ENCODE measurements around the gene GPR107. TPM values are rescaled to one million over a fixed set of nuclear protein-coding genes. Genes with fewer than 3 reads are reported as not detected.

GPR107 gene
- polyA plus RNA-seq, 3 donors from 2014 or later = 3.4 to 9.5 (median 5.9) TPM

- H3K4me1 Mint-ChIP-seq = peaks cover 30 to 33% of the 10 kb centered on the region in 2 donors
- peaks cover 4 to 22% (median 11%) of the 10 kb centered on the region in 3 donors for H3K27me3 Mint-ChIP-seq (ENCODE audit: low read depth in 3 of 3)
- no peaks in the 10 kb centered on the region for H3K9me3 Mint-ChIP-seq
- no peak overlapping the region for H3K4me3 Mint-ChIP-seq
- no peak overlapping the region for H3K27ac Mint-ChIP-seq
- no peak for DNase-seq
- H3K36me3 Mint-ChIP-seq = peaks cover 8 to 27% (median 19%) of the 10 kb centered on the region in 3 donors
Observed at GRCh38 chr9:130124085-130124860, 70.6 kb downstream of the GPR107 start.

- Mint-ChIP-seq H3K27me3 (ENCODE audit: low read depth in 3 of 3) (peaks cover 8 to 30% (median 22%) of the 10 kb centered on the region in 3 donors), H3K36me3 (peaks cover 0 to 15% (median 12%) of the 10 kb centered on the region in 3 donors), H3K4me3 (peak overlapping the region; percentile 70 to 95 (median 89)), H3K27ac (peak overlapping the region; percentile 99 to 100 (median 100)), H3K9me3 (no peaks in the 10 kb centered on the region), H3K4me1 (peaks cover 56 to 58% of the 10 kb centered on the region in 2 donors)
- peak; percentile 32 to 40 (median 35) for DNase-seq
Observed at GRCh38 chr9:130126721-130127433, 73.2 kb downstream of the GPR107 start.

- H3K27ac Mint-ChIP-seq = peak overlapping the region; percentile 99 to 100 (median 100)
- H3K9me3 Mint-ChIP-seq = no peaks in the 10 kb centered on the region
- peaks cover 69 to 71% of the 10 kb centered on the region in 2 donors for H3K4me1 Mint-ChIP-seq
- H3K27me3 Mint-ChIP-seq (ENCODE audit: low read depth in 3 of 3) = peaks cover 8 to 30% (median 27%) of the 10 kb centered on the region in 3 donors
- peaks cover 0 to 15% (median 5%) of the 10 kb centered on the region in 3 donors for H3K36me3 Mint-ChIP-seq
- H3K4me3 Mint-ChIP-seq = peak overlapping the region; percentile 83 to 95 (median 89)
- peak; percentile 87 to 89 (median 87) for DNase-seq
Observed at GRCh38 chr9:130128251-130128650, 74.5 kb downstream of the GPR107 start.

- H3K27ac Mint-ChIP-seq = peak overlapping the region; percentile 99 to 100 (median 100)
- peak overlapping the region; percentile 83 to 95 (median 89) for H3K4me3 Mint-ChIP-seq
- H3K36me3 Mint-ChIP-seq = peaks cover 0 to 15% (median 8%) of the 10 kb centered on the region in 3 donors
- peak; percentile 80 to 83 (median 80) for DNase-seq
- H3K4me1 Mint-ChIP-seq = peaks cover 69 to 75% of the 10 kb centered on the region in 2 donors
- H3K9me3 Mint-ChIP-seq = no peaks in the 10 kb centered on the region
- peaks cover 8 to 30% (median 27%) of the 10 kb centered on the region in 3 donors for H3K27me3 Mint-ChIP-seq (ENCODE audit: low read depth in 3 of 3)
Observed at GRCh38 chr9:130128733-130129431, 75.2 kb downstream of the GPR107 start.

- H3K27me3 Mint-ChIP-seq (ENCODE audit: low read depth in 3 of 3) = peaks cover 8 to 30% (median 27%) of the 10 kb centered on the region in 3 donors
- peaks cover 69 to 75% of the 10 kb centered on the region in 2 donors for H3K4me1 Mint-ChIP-seq
- peaks cover 0 to 16% (median 11%) of the 10 kb centered on the region in 3 donors for H3K36me3 Mint-ChIP-seq
- peak overlapping the region; percentile 99 to 100 (median 100) for H3K27ac Mint-ChIP-seq
- H3K9me3 Mint-ChIP-seq = no peaks in the 10 kb centered on the region
- DNase-seq = no peak
- H3K4me3 Mint-ChIP-seq = peak overlapping the region; percentile 83 to 95 (median 89)
Observed at GRCh38 chr9:130129432-130130061, 75.8 kb downstream of the GPR107 start.

GRCh38 chr9:130132746-130133145 lies 79.0 kb downstream of the GPR107 start:
- peaks cover 72 to 77% of the 10 kb centered on the region in 2 donors for H3K4me1 Mint-ChIP-seq
- no peaks in the 10 kb centered on the region for H3K9me3 Mint-ChIP-seq
- peak overlapping the region; percentile 73 to 100 (median 100) for H3K27ac Mint-ChIP-seq
- peaks cover 14 to 40% (median 26%) of the 10 kb centered on the region in 3 donors for H3K36me3 Mint-ChIP-seq
- peak overlapping the region in 1 of 5 donors; percentile 42 for H3K4me3 Mint-ChIP-seq
- peaks cover 10 to 27% (median 22%) of the 10 kb centered on the region in 3 donors for H3K27me3 Mint-ChIP-seq (ENCODE audit: low read depth in 3 of 3)
- no peak for DNase-seq

GRCh38 chr9:130137081-130137640 lies 83.5 kb downstream of the GPR107 start:
- peak overlapping the region in 3 of 6 donors; percentile 43 to 64 (median 51) for H3K27ac Mint-ChIP-seq
- no peaks in the 10 kb centered on the region for H3K9me3 Mint-ChIP-seq
- H3K4me3 Mint-ChIP-seq = no peak overlapping the region
- H3K4me1 Mint-ChIP-seq = peaks cover 49 to 65% of the 10 kb centered on the region in 2 donors
- H3K36me3 Mint-ChIP-seq = peaks cover 18 to 46% (median 21%) of the 10 kb centered on the region in 3 donors
- H3K27me3 Mint-ChIP-seq (ENCODE audit: low read depth in 3 of 3) = peaks cover 0 to 7% (median 2%) of the 10 kb centered on the region in 3 donors
- DNase-seq = no peak

GRCh38 chr9:130137641-130138081 lies 84.0 kb downstream of the GPR107 start:
- H3K27ac Mint-ChIP-seq = peak overlapping the region in 4 of 6 donors; percentile 20 to 64 (median 39)
- H3K4me1 Mint-ChIP-seq = peaks cover 45 to 61% of the 10 kb centered on the region in 2 donors
- no peak overlapping the region for H3K4me3 Mint-ChIP-seq
- H3K36me3 Mint-ChIP-seq = peaks cover 18 to 46% (median 21%) of the 10 kb centered on the region in 3 donors
- H3K27me3 Mint-ChIP-seq (ENCODE audit: low read depth in 3 of 3) = peaks cover 0 to 10% (median 2%) of the 10 kb centered on the region in 3 donors
- no peak for DNase-seq
- no peaks in the 10 kb centered on the region for H3K9me3 Mint-ChIP-seq

GRCh38 chr9:130138171-130138653 lies 84.5 kb downstream of the GPR107 start:
- H3K9me3 Mint-ChIP-seq = no peaks in the 10 kb centered on the region
- peaks cover 0 to 9% (median 2%) of the 10 kb centered on the region in 3 donors for H3K27me3 Mint-ChIP-seq (ENCODE audit: low read depth in 3 of 3)
- H3K36me3 Mint-ChIP-seq = peaks cover 18 to 41% (median 21%) of the 10 kb centered on the region in 3 donors
- DNase-seq = no peak
- H3K4me3 Mint-ChIP-seq = no peak overlapping the region
- peaks cover 40 to 55% of the 10 kb centered on the region in 2 donors for H3K4me1 Mint-ChIP-seq
- peak overlapping the region in 2 of 6 donors; percentile 22 to 35 for H3K27ac Mint-ChIP-seq

GRCh38 chr9:130138791-130139190 lies 85.1 kb downstream of the GPR107 start:
- H3K27ac Mint-ChIP-seq = peak overlapping the region in 2 of 6 donors; percentile 64 to 67
- H3K4me1 Mint-ChIP-seq = peaks cover 39 to 59% of the 10 kb centered on the region in 2 donors
- H3K36me3 Mint-ChIP-seq = peaks cover 18 to 40% (median 18%) of the 10 kb centered on the region in 3 donors
- no peak for DNase-seq
- no peak overlapping the region for H3K4me3 Mint-ChIP-seq
- H3K9me3 Mint-ChIP-seq = no peaks in the 10 kb centered on the region
- peaks cover 4 to 9% (median 4%) of the 10 kb centered on the region in 3 donors for H3K27me3 Mint-ChIP-seq (ENCODE audit: low read depth in 3 of 3)

GRCh38 chr9:130139251-130139650 lies 85.5 kb downstream of the GPR107 start:
- Mint-ChIP-seq H3K9me3 (no peaks in the 10 kb centered on the region), H3K36me3 (peaks cover 15 to 40% (median 18%) of the 10 kb centered on the region in 3 donors), H3K27ac (peak overlapping the region in 4 of 6 donors; percentile 39 to 70 (median 66)), H3K4me1 (peaks cover 43 to 63% of the 10 kb centered on the region in 2 donors), H3K4me3 (no peak overlapping the region), H3K27me3 (ENCODE audit: low read depth in 3 of 3) (peaks cover 6 to 9% (median 8%) of the 10 kb centered on the region in 3 donors)
- DNase-seq = no peak

- peak in 1 of 3 donors; percentile 14 for DNase-seq
- Mint-ChIP-seq H3K27me3 (ENCODE audit: low read depth in 3 of 3) (peaks cover 6 to 14% (median 9%) of the 10 kb centered on the region in 3 donors), H3K9me3 (no peaks in the 10 kb centered on the region), H3K27ac (peak overlapping the region; percentile 25 to 80 (median 68)), H3K36me3 (peaks cover 14 to 28% (median 17%) of the 10 kb centered on the region in 3 donors), H3K4me1 (peaks cover 46 to 70% of the 10 kb centered on the region in 2 donors), H3K4me3 (peak overlapping the region in 1 of 5 donors; percentile 20)
Observed at GRCh38 chr9:130140706-130141105, 87.0 kb downstream of the GPR107 start.

Measured in immature natural killer cell (primary cell).